Left renal pelvis (tissue), 4 donors: ENCODE measurements around the gene CDC25B. TPM values are rescaled to one million over a fixed set of nuclear protein-coding genes. Genes with fewer than 3 reads are reported as not detected.

Source experiments
- DNase-seq, 4 donors: peaks; one replicate each; pipeline ENCODE4 v3.0.0-alpha.2; 2013; ENCODE audit warnings: low read depth in 4 of 4, low spot score in 3 of 4
- polyA plus RNA-seq, 4 donors: library from polyadenylated mRNA; unstranded; fragments of 120-200 nt; gene quantifications; one replicate each; pipeline ENCODE4 v1.2.1, GENCODE V29; 2013; ENCODE audit not compliant: insufficient read length in 4 of 4

The CDC25B gene
- polyA plus RNA-seq, 4 donors, result 31.2 to 42.9 (median 39.7) TPM

GRCh38 chr20:3802524-3803239 is 6.6 kb downstream of the CDC25B start:
- no peak for DNase-seq

GRCh38 chr20:3803289-3803688 is 7.2 kb downstream of the CDC25B start:
- DNase-seq, result no peak

GRCh38 chr20:3803854-3804253 is 7.7 kb downstream of the CDC25B start:
- DNase-seq, result no peak

- no peak for DNase-seq
Measured at GRCh38 chr20:3804254-3804751, 8.2 kb downstream of the CDC25B start.

GRCh38 chr20:3804781-3805180 is 8.7 kb downstream of the CDC25B start:
- no peak for DNase-seq

GRCh38 chr20:3808544-3808943 is 12.4 kb downstream of the CDC25B start:
- no peak for DNase-seq

- peak; percentile 81 to 83 (median 82) for DNase-seq
Measured at GRCh38 chr20:3811467-3812258, 15.6 kb downstream of the CDC25B start.

GRCh38 chr20:3812259-3812681 is 16.2 kb downstream of the CDC25B start:
- DNase-seq, result no peak

GRCh38 chr20:3812975-3813847 is 17.1 kb downstream of the CDC25B start:
- no peak for DNase-seq

GRCh38 chr20:3813848-3814581 is 17.9 kb downstream of the CDC25B start:
- no peak for DNase-seq

- DNase-seq, result no peak
Measured at GRCh38 chr20:3814928-3815495, 18.9 kb downstream of the CDC25B start.

GRCh38 chr20:3815703-3816315 is 19.7 kb downstream of the CDC25B start:
- DNase-seq, result no peak

GRCh38 chr20:3818155-3819151 is 22.3 kb downstream of the CDC25B start:
- no peak for DNase-seq

- DNase-seq, result no peak
Measured at GRCh38 chr20:3819411-3820047, 23.4 kb downstream of the CDC25B start.

- peak; percentile 90 to 95 (median 94) for DNase-seq
Measured at GRCh38 chr20:3820048-3820900, 24.2 kb downstream of the CDC25B start, which contains the start of gene AP5S1. AP5S1 (plus strand) TSS chr20:3820547; CDS start chr20:3822118, 1,571 bp downstream.

GRCh38 chr20:3820901-3821727 is 25.0 kb downstream of the CDC25B start:
- no peak for DNase-seq
